GM12891 (cell line): ENCODE results near the gene GNAO1.

Source experiments
- POLR2A ChIP-seq: IDR thresholded peaks from 2 replicates; pipeline ENCODE4 v1.6.1; 2011; ENCODE audit warnings: low read depth, low read length, control low read depth
- POLR2AphosphoS5 ChIP-seq: IDR thresholded peaks from 2 replicates; pipeline ENCODE4 v1.6.1; 2011; ENCODE audit warnings: low read depth, low read length, control low read depth
- TAF1 ChIP-seq: IDR thresholded peaks from 2 replicates; pipeline ENCODE4 v1.6.1; 2011; ENCODE audit warnings: low read depth, low read length, control low read depth

GRCh38 chr16:56367764-56368163 is 176.5 kb downstream of the GNAO1 start:
- TF ChIP-seq POLR2A (no peak), POLR2AphosphoS5 (no peak), TAF1 (no peak)
